RWPE2 (cell line): ENCODE data around the gene HIRA.

Source experiments
- ATAC-seq: fragments of 200-7000 bp; cut with Tn5 transposase; 3 replicates; pipeline ENCODE4 v1.9.1; 2021; ENCODE audit warnings: low read depth
- DNase-seq: peaks from one replicate; pipeline ENCODE4 v3.0.0-alpha.2; 2020; ENCODE audit warnings: low spot score
- H3K27ac ChIP-seq: fragments of 450-650 bp; 2 replicates; pipeline ENCODE4 v1.5.1; 2017; ENCODE audit warnings: mild to moderate bottlenecking; ENCODE audit not compliant: poor library complexity, severe bottlenecking
- H3K27me3 ChIP-seq: fragments of 250-450 bp; sonication (Bioruptor Pico); 2 replicates; pipeline ENCODE4 v1.5.1; 2021; ENCODE audit warnings: mild to moderate bottlenecking, moderate library complexity; ENCODE audit not compliant: insufficient read depth, poor library complexity, severe bottlenecking
- H3K36me3 ChIP-seq: fragments of 250-450 bp; sonication (Bioruptor Pico); 2 replicates; pipeline ENCODE4 v1.5.1; 2020; ENCODE audit warnings: low read depth, mild to moderate bottlenecking, moderate library complexity
- H3K4me1 ChIP-seq: fragments of 250-450 bp; sonication (Bioruptor Pico); 2 replicates; pipeline ENCODE4 v1.5.1; 2021; ENCODE audit warnings: mild to moderate bottlenecking, moderate library complexity; ENCODE audit not compliant: insufficient read depth, poor library complexity, severe bottlenecking
- H3K4me3 ChIP-seq: fragments of 250-450 bp; sonication (Bioruptor Pico); 2 replicates; pipeline ENCODE4 v1.5.1; 2021; ENCODE audit warnings: mild to moderate bottlenecking, moderate library complexity; ENCODE audit not compliant: severe bottlenecking
- H3K9me3 ChIP-seq: fragments of 250-450 bp; sonication (Bioruptor Pico); 2 replicates; pipeline ENCODE4 v1.5.1; 2021; ENCODE audit warnings: mild to moderate bottlenecking, moderate library complexity; ENCODE audit not compliant: severe bottlenecking
- CTCF ChIP-seq: fragments of 450-650 bp; IDR thresholded peaks from one replicate; pipeline ENCODE4 v1.5.1; 2017; ENCODE audit warnings: mild to moderate bottlenecking, moderate library complexity; ENCODE audit not compliant: poor library complexity, severe bottlenecking

Gene HIRA

GRCh38 chr22:19410941-19411689 is 20.4 kb downstream of the HIRA start:
- DNase-seq (no peak), ATAC-seq (no peak)
- Histone ChIP-seq H3K9me3 (no peaks in the 10 kb centered on the region), H3K27ac (no peak overlapping the region), H3K36me3 (peaks cover 48% of the 10 kb centered on the region), H3K4me1 (no peaks in the 10 kb centered on the region), H3K4me3 (no peak overlapping the region), H3K27me3 (no peaks in the 10 kb centered on the region)
- no peak for TF ChIP-seq CTCF

DNA sequence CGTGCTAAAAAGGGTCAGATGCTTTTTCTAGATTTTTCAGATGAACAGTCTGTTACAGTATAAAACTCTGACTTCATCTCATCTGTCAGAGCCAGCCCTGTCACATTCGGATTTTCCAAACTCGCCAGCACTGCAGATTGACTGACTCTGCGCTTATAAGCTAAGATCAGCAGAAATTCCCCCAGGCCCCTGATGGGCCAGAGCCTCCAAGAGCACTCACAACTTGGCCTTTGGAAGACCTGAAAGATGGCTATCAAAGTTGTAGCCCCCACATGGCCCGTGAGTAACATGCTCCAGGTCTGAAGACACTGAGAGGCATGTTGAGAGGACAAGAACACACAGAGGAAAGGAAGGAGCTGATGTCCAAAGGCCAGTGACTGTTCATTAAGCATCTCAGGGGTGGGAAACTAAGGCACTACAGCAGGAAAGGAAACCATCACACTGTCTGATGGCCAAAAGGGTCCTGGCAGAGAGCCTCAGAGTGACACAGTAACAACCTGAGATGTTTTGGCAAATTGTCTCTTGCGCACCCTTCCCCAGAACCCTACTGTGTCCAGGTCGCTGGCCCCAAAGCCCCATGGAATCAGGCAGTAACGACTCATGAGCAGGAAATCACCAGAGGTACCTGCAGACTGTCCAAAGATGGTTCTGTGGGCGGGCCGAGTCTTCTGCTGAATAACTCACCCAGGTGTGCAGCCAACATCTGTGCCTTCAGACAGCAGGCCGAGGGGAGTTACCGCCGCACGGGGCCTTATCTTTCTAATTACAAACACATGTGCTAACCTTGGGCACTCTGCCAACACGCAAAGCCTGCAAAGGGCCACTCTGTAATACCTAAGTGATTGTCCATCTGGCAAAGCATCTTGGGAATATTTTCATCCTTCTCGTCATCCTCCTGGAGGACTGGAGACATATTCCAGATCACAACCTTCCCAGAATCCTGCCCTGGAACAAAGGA is 23.6 kb downstream of the HIRA start:
- no peaks in the 10 kb centered on the region for H3K27me3 ChIP-seq
- TF ChIP-seq CTCF: no peak
- H3K27ac ChIP-seq: no peak overlapping the region
- DNase-seq: no peak
- peaks cover 74% of the 10 kb centered on the region for H3K36me3 ChIP-seq
- no peak overlapping the region for H3K4me3 ChIP-seq
- ATAC-seq: no peak
- H3K9me3 ChIP-seq: no peaks in the 10 kb centered on the region
- no peaks in the 10 kb centered on the region for H3K4me1 ChIP-seq

GRCh38 chr22:19406846-19407245 is 24.7 kb downstream of the HIRA start:
- H3K36me3 ChIP-seq: peaks cover 74% of the 10 kb centered on the region
- DNase-seq (no peak), ATAC-seq (no peak)
- no peak overlapping the region for H3K4me3 ChIP-seq
- no peak for TF ChIP-seq CTCF
- H3K9me3 ChIP-seq: no peaks in the 10 kb centered on the region
- no peak overlapping the region for H3K27ac ChIP-seq
- H3K4me1 ChIP-seq: no peaks in the 10 kb centered on the region
- H3K27me3 ChIP-seq: no peaks in the 10 kb centered on the region

- ATAC-seq (no peak), DNase-seq (no peak)
- TF ChIP-seq CTCF: no peak
- no peaks in the 10 kb centered on the region for H3K27me3 ChIP-seq
- H3K27ac ChIP-seq: no peak overlapping the region
- peaks cover 76% of the 10 kb centered on the region for H3K36me3 ChIP-seq
- no peak overlapping the region for H3K4me3 ChIP-seq
- H3K9me3 ChIP-seq: no peaks in the 10 kb centered on the region
- no peaks in the 10 kb centered on the region for H3K4me1 ChIP-seq
Observed at GRCh38 chr22:19406281-19406811, 25.2 kb downstream of the HIRA start.
